ENCODE measurements around the gene MSMP.

MSMP gene

GRCh38 chr9:35726931-35727330 lies 27.1 kb downstream of the MSMP start:
- in situ Hi-C loops (cut with HindIII; ENCODE audit: low sequenced_read_pairs) = no loop called here

- in situ Hi-C loops (cut with HindIII; ENCODE audit: low sequenced_read_pairs) = no loop called here
Measured at GRCh38 chr9:35725362-35725761, 28.7 kb downstream of the MSMP start.

- in situ Hi-C loops (cut with HindIII; ENCODE audit: low sequenced_read_pairs) = no loop called here
Measured at GRCh38 chr9:35723908-35724307, 30.2 kb downstream of the MSMP start.

DNA sequence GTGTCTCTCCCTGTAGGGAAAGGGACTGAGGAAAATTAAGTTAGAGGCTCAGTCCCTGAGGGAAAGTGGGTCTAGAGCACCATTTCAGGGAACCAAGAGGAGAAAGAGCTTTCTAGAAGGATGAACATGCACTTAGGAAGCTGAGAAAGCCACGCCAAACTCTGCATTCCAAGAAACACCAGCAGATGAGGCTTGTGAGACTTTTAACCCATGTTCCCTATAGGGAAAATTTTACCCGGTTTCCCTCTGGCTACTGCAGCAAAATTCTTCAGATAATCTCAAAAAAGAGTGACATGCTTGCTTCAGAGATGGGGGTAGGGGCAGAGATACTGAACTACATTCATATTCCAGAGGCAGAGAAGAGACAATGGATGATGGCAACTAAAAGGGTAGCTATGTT lies 30.6 kb downstream of the MSMP start:
- in situ Hi-C loops (cut with HindIII; ENCODE audit: low sequenced_read_pairs) = no loop called here

DNA sequence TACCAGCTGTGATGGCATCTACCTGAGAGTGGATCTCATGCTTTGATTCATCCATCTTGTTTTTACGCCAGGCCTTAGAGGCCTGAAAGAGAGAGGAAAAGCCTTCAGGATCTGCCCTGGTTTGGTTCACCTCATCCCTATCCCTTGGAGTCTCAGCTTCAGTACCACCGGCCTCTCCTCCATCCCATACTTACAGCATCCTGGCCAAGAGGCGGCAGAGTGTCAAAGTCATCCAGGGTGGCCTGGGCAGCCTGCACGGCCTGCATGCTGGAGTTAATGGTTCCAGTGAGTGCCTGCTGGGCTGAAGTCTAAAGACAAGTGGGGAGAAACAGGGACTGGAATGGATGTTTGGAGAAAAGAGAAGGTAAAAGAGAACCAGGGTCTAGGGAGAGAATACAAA lies 34.5 kb downstream of the MSMP start:
- in situ Hi-C loops (cut with HindIII; ENCODE audit: low sequenced_read_pairs) = no loop called here

- in situ Hi-C loops (cut with HindIII; ENCODE audit: low sequenced_read_pairs) = no loop called here
Measured at GRCh38 chr9:35718721-35719511, 35.2 kb downstream of the MSMP start.

- in situ Hi-C loops (cut with HindIII; ENCODE audit: low sequenced_read_pairs) = no loop called here
Measured at GRCh38 chr9:35717132-35717870, 36.8 kb downstream of the MSMP start.

GRCh38 chr9:35716230-35716629 lies 37.8 kb downstream of the MSMP start:
- in situ Hi-C loops (cut with HindIII; ENCODE audit: low sequenced_read_pairs) = no loop called here

GRCh38 chr9:35714579-35715252 lies 39.4 kb downstream of the MSMP start:
- in situ Hi-C loops (cut with HindIII; ENCODE audit: low sequenced_read_pairs) = no loop called here

DNA sequence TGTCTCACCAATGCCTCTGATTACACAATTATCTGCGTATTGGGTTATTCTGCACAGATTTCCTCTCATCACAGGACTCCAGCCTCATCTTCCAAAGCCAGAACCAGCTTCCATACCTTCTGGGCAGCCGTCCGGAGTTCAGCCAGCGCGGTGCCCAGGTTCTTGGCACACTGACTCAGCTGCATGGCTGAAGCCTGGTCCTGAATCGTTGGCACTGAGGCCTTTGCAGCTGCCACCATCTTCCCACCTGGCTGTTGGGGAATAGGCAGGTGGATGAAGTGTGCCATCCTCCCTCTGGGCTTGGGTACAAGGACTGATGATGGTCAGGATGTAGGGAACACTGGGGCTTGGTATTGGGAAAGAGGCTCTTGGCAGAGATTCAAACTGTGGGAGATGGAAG lies 40.0 kb downstream of the MSMP start:
- in situ Hi-C loops (cut with HindIII; ENCODE audit: low sequenced_read_pairs) = no loop called here

DNA sequence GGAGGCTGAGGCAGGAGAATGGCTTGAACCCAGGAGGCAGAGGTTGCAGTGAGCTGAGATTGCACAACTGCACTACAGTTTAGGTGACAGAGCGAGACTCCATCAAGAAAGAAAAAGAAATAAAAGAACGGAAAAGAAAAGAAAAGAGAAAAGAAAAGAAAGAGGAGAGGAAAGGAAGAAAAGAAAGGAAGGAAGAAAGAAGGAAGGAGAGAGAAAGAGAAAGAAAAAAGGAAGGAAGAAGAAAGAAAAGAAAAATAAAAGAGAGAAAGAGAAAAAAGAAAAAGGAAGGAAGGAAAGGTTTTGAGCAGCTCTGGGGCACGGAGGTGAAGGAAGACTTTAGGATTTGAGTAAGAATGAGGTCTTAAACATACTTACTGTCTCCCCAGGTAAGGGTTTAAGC lies 40.5 kb downstream of the MSMP start:
- in situ Hi-C loops (cut with HindIII; ENCODE audit: low sequenced_read_pairs) = no loop called here

DNA sequence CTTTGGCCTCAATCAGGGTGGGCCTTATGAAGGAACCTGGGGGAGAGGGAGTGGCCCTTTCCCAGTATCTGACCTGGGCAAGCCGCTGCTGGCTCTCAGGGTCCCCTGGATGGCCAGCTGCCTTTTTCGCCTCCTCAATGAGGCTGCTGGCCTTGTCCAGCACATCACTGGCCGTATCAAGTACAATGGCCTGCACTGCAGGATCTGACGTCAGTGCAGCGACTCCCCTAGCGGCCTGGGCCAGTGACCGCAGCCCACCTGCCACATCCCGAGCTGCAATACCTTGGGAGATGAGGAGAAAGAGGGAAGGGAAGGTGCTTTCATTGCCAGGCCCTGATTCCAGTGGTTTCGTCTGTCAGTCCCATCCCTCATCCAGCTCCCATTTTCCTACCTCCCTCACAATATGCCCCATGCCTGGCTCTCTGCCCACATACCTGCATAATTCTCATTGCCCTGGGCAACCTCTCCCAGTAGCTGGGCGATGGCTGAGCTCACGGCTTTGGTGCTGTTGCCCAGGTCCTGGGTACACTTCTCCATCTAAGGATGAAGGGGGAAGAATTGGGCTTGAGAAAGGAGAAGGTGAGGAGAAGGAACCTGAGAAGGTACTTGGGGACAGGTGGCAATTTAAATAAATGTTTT lies 41.2 kb downstream of the MSMP start:
- in situ Hi-C loops (cut with HindIII; ENCODE audit: low sequenced_read_pairs) = no loop called here

DNA sequence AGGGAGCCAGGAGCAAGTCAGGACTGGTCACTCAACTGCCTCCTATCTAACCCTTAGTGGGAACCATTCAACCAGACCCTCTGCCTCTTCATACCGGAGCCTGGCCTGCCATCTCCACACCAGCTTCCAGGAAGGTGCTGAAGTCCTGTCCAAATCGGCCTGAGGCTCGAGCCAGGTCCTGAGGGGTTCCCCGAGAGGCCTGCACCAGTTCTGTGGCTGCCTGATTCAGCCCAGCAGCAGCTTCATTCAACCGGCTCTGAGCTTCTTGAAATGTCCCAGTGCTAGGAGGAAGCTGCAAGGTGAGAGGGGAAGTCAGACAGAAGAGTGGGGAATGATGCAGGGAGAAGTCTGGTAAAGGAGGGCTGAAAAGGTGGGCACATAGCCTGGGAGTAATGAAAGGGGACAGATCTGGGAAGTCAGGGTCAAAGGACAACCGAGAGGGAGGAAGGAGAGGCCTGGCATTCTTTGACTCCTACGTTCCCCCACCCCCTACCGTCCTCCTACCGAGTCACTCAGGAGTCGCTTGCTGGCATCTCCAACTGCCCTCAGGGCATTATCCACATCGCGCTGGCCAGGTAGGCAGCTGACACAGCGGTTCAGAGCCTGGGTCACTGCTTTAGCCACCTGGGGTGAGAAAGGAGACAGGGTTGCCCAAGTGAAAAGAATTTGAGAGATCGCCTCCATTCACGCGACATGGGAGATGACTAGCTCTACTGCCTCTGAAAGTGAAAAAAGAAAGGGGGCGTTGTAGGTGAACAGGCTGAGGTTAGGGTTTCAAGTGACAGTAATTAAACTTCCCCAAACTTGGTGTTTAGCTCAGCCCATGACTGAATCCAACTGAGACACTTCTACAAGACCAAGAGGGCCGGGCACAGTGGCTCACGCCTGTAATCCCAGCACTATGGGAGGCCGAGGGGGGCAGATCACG lies 42.3 kb downstream of the MSMP start:
- in situ Hi-C loops (cut with HindIII; ENCODE audit: low sequenced_read_pairs) = no loop called here

- in situ Hi-C loops (cut with HindIII; ENCODE audit: low sequenced_read_pairs) = no loop called here
Measured at GRCh38 chr9:35710818-35711500, 43.1 kb downstream of the MSMP start.

DNA sequence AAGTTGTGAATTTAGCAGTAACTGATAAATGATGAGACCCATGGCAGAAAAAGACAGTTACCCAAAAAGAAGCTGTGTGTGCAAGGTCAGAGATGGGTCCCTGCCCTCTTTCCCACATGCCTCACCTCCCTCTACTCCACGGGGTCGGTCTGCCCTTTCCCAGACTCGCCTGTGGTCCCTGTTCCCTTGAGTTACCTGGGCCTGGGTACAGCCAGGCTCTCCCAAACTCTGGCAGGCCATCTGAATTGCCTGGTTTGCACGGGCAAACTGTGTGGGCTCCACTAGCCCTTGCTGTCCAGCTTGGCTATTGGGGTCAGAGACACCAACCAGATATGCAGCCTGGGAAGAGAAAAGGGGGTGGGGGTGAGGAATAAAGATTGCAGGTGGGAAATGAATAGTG lies 45.9 kb downstream of the MSMP start:
- in situ Hi-C loops (cut with HindIII; ENCODE audit: low sequenced_read_pairs) = no loop called here

- in situ Hi-C loops (cut with HindIII; ENCODE audit: low sequenced_read_pairs) = no loop called here
Measured at GRCh38 chr9:35706951-35707350, 47.1 kb downstream of the MSMP start.

GRCh38 chr9:35705836-35706430 lies 48.1 kb downstream of the MSMP start:
- in situ Hi-C loops (cut with HindIII; ENCODE audit: low sequenced_read_pairs) = no loop called here

DNA sequence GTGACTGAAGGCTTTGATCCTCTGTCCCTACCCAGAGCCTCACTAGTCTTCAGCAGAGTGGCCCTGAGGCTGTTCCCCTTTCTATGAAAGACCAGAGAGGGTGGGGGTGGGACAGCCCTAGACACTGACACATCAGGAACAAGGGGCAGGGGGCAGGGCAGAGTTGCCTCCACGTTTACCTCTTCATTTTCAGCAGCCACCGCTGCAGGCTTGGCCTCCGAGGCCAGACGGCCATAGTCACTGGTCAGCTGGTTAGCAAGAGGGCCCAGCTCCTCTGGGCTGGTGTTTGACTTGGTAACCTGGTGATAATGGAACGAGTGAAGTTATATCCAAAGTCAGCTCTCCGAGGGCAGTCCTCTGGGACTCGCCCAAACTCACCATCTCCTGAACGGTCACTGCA lies 48.7 kb downstream of the MSMP start:
- in situ Hi-C loops (cut with HindIII; ENCODE audit: low sequenced_read_pairs) = no loop called here

DNA sequence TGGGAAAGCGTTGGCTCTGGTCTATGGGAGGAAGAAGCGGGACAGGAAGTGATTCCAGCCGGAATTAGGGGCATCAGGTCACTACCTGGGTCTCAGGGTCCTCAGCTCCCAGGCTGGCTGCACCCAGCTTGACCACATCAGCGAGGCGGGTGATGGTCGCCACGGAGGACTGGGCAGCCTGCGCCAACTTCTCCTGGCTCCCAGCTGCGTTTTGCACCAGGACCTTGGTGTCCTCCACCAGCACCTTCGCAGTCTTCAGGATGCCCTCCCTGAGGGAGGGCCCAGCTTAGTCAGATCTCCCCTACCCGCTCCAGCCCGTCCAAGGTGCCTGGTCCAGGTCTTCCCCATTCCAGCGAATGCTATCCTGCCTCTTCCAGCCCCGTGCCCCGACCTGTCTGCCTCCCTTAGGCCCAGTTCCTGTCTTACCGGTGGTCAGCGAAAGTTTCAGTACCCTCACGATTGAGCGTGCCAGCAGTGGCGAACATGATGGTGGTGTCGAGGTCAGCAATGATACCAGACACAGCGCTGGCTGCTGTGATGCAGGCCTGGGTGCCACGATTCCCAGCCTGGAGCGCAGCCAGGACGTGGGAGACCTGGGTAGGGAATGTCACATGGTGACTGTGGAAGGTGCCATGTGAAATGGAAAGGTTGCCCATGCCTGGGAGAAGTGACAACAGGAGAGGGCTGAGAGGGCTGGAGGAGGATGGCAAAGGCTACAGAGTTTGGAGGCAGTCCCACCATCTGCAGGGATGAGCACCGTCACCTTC lies 50.0 kb downstream of the MSMP start:
- in situ Hi-C loops (cut with HindIII; ENCODE audit: low sequenced_read_pairs) = no loop called here
